ENCODE data around the gene BRD7.

GRCh38 chr16:50360779-50361178, 8.0 kb downstream of the BRD7 start:
- TF ChIP-seq POLR2AphosphoS5 (IDR thresholded peaks at IDR 0.05), result no peak
- no peak for TF ChIP-seq POLR2A (IDR thresholded peaks at IDR 0.05)
